ENCODE measurements around the gene PITHD1.
"Not testable (repeated sequence)": the region's sequence is repeated elsewhere in the genome, so short reads cannot be mapped to it uniquely, and the experiment has no call there.

The PITHD1 gene, protein sequence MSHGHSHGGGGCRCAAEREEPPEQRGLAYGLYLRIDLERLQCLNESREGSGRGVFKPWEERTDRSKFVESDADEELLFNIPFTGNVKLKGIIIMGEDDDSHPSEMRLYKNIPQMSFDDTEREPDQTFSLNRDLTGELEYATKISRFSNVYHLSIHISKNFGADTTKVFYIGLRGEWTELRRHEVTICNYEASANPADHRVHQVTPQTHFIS

GRCh38 chr1:23777979-23778814, at the start of gene PITHD1:
PITHD1 (plus strand) TSS chr1:23778418; CDS start chr1:23778516, 98 bp downstream.
- H3K4me1 ChIP-seq (ENCODE audit: insufficient read depth, low read length): peaks cover 9% of the 10 kb centered on the region
- H3K9me3 ChIP-seq (ENCODE audit: control insufficient read depth, insufficient read depth, low read length): no peaks in the 10 kb centered on the region
- peak within 1 kb of the TSS; percentile 95 for H3K9ac ChIP-seq (ENCODE audit: low read depth, low read length)
- H3K36me3 ChIP-seq (ENCODE audit: insufficient read depth, low read length): peaks cover 2% of the 10 kb centered on the region; the same call in 1 of the 2 replicates

DNA sequence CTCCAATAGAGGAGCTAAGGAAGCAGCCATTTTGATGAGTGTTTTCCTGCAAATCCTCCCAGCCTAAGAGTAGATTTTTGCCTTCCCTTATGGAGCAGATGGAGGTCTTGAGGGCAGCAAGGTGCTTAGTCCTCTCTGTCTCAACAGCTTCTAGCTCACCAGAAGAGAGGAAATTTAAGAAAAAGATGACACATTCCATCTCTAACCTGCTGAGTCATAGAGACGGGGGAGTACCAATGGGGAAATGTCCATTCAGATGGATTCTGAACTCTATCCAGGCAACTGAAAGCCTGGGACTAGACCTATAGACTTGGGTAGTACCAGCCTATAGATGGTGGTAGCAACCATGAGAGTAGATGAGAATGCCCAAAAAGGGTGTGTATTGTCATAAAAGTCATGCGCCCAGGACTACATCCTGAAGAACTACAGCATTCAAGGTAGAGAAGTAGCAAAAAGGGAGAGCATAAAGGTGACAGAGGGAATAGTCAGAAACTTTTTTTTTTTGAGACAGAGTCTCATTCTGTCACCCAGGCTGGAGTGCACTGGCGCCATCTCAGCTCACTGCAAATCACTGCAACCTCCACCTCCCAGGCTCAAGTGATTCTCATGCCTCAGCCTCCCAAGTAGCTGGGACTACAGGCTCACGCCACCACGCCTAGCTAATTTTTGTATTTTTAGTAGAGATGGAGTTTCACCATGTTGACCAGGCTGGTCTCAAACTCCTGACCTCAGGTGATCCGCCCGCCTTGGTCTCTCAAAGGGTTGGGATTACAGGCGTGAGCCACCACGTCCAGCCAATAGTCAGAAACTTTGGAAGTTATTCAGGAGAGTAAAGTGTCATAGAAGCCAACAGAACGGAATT, 45.6 kb upstream of the PITHD1 start:
- H3K9me3 ChIP-seq (ENCODE audit: control insufficient read depth, insufficient read depth, low read length): no peaks in the 10 kb centered on the region
- H3K36me3 ChIP-seq (ENCODE audit: insufficient read depth, low read length): no peaks in the 10 kb centered on the region
- no peak overlapping the region for H3K9ac ChIP-seq (ENCODE audit: low read depth, low read length)
- H3K4me1 ChIP-seq (ENCODE audit: insufficient read depth, low read length): no peaks in the 10 kb centered on the region

GRCh38 chr1:23733281-23733680, 44.9 kb upstream of the PITHD1 start:
- H3K9me3 ChIP-seq (ENCODE audit: control insufficient read depth, insufficient read depth, low read length); H3K9ac ChIP-seq (ENCODE audit: low read depth, low read length); H3K4me1 ChIP-seq (ENCODE audit: insufficient read depth, low read length); H3K36me3 ChIP-seq (ENCODE audit: insufficient read depth, low read length): not testable (repeated sequence)

GRCh38 chr1:23736437-23737134, 41.6 kb upstream of the PITHD1 start:
- no peak overlapping the region for H3K9ac ChIP-seq (ENCODE audit: low read depth, low read length)
- no peaks in the 10 kb centered on the region for H3K36me3 ChIP-seq (ENCODE audit: insufficient read depth, low read length)
- no peaks in the 10 kb centered on the region for H3K9me3 ChIP-seq (ENCODE audit: control insufficient read depth, insufficient read depth, low read length)
- no peaks in the 10 kb centered on the region for H3K4me1 ChIP-seq (ENCODE audit: insufficient read depth, low read length)

DNA sequence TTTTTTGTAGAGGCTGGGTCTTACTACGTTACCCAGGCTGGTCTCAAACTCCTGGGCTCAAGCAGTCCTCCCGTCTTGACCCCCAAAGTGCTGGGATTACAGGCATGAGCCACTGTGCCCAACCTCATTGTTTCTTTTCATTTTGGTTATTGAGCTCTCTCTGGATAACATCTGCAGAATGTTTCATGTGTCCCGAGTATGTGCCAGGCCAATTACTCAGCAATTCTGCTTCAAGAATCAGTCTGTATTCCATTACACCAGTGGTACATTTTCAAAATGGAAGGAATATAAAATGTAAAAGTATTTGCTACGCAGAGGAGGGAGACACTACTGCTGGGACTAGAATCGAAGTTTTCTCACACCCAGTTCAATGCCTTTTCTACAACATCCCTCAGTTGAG, 36.6 kb upstream of the PITHD1 start:
- Histone ChIP-seq H3K36me3 (ENCODE audit: insufficient read depth, low read length) (peaks cover 1% of the 10 kb centered on the region; the same call in 1 of the 2 replicates), H3K9me3 (ENCODE audit: control insufficient read depth, insufficient read depth, low read length) (no peaks in the 10 kb centered on the region), H3K4me1 (ENCODE audit: insufficient read depth, low read length) (peaks cover 6% of the 10 kb centered on the region; the same call in 1 of the 2 replicates), H3K9ac (ENCODE audit: low read depth, low read length) (no peak overlapping the region)

DNA sequence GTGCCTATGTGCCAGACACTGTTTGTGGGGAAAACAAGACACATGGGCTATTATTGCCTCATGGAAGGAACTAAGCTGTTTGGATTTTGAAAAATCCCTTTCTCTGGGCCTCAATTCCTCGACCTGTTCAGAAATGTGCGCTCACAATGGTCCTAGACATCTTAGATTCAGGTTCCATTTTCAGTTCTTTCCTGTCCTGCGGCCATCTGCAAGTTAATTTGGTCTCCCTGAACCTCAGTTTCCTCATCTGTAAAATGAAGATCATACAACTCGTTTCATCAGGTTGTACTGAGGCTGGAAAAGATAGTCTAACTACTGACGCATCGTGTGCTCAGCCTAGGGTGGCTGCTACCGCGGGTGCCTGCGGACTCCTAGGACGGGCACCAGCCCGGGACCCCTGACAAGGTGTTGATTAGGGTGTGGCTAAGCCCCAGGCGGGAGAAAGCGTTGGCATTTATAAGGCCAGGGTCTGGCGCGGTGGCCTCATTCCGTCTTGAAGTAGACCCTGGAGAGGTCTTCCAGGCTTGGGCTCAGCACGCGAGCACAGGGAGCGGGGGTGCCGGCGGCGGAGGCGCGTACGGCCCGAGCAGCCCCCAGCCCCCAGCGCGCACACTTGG, 35.4 kb upstream of the PITHD1 start:
- Histone ChIP-seq H3K4me1 (ENCODE audit: insufficient read depth, low read length) (peaks cover 6% of the 10 kb centered on the region; the same call in 1 of the 2 replicates), H3K36me3 (ENCODE audit: insufficient read depth, low read length) (peaks cover 3% of the 10 kb centered on the region; the same call in 1 of the 2 replicates), H3K9me3 (ENCODE audit: control insufficient read depth, insufficient read depth, low read length) (no peaks in the 10 kb centered on the region), H3K9ac (ENCODE audit: low read depth, low read length) (peak overlapping the region; percentile 90)

- Histone ChIP-seq H3K36me3 (ENCODE audit: insufficient read depth, low read length) (peaks cover 6% of the 10 kb centered on the region; the same call in 1 of the 2 replicates), H3K4me1 (ENCODE audit: insufficient read depth, low read length) (peaks cover 6% of the 10 kb centered on the region; the same call in 1 of the 2 replicates), H3K9me3 (ENCODE audit: control insufficient read depth, insufficient read depth, low read length) (no peaks in the 10 kb centered on the region), H3K9ac (ENCODE audit: low read depth, low read length) (peak within 1 kb of the TSS; percentile 90)
These were observed 34.7 kb upstream of the PITHD1 start, which contains the start of gene ELOA for GRCh38 chr1:23743287-23744152. ELOA (plus strand) TSS chr1:23743471; CDS start chr1:23743504, 33 bp downstream.

DNA sequence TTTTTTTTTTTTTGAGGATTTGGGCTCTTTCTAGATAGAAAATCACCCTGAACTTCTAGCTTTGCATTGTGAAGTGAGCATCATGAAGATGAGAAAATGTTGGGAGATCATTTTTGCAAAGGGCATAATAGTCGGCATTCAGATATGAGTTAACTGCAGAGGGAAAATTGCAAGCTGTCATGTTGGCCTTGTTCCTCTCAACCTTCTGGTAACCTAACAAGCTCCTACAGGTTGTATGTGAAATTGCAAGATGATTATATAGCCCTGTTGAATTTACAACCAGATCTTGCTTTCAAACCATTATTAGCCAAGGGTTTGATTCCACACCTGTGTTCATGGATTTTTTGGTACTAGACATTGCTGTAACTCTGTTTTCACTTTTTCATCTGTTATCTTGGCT, 32.7 kb upstream of the PITHD1 start:
- H3K36me3 ChIP-seq (ENCODE audit: insufficient read depth, low read length): peaks cover 11% of the 10 kb centered on the region
- no peaks in the 10 kb centered on the region for H3K9me3 ChIP-seq (ENCODE audit: control insufficient read depth, insufficient read depth, low read length)
- peaks cover 6% of the 10 kb centered on the region; the same call in 1 of the 2 replicates for H3K4me1 ChIP-seq (ENCODE audit: insufficient read depth, low read length)
- H3K9ac ChIP-seq (ENCODE audit: low read depth, low read length): no peak overlapping the region

DNA sequence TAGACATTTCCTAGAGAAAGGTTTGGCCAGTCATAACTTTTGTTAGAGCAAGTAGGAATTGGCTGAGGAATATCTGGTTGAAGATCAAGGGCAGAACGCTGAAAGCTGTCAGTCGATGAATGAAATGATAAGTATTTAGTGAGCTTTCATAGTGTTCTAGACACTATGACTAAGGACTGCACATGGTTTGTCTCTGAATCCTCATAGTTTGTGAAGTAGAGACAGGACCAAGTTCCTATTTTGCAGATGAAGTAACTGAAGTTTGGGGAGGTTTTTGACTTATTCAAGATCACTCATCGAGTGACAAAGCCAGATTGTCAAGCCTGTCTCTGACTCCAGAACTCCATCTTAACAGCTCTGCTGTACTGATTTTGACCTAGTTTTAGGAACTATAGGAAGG, 30.2 kb upstream of the PITHD1 start:
- Histone ChIP-seq H3K9me3 (ENCODE audit: control insufficient read depth, insufficient read depth, low read length) (no peaks in the 10 kb centered on the region), H3K4me1 (ENCODE audit: insufficient read depth, low read length) (no peaks in the 10 kb centered on the region; the same call in 1 of the 2 replicates), H3K36me3 (ENCODE audit: insufficient read depth, low read length) (peaks cover 24% of the 10 kb centered on the region), H3K9ac (ENCODE audit: low read depth, low read length) (no peak overlapping the region)

- Histone ChIP-seq H3K4me1 (ENCODE audit: insufficient read depth, low read length) (no peaks in the 10 kb centered on the region), H3K36me3 (ENCODE audit: insufficient read depth, low read length) (peaks cover 52% of the 10 kb centered on the region), H3K9me3 (ENCODE audit: control insufficient read depth, insufficient read depth, low read length) (no peaks in the 10 kb centered on the region), H3K9ac (ENCODE audit: low read depth, low read length) (no peak overlapping the region)
These were observed 27.0 kb upstream of the PITHD1 start for GRCh38 chr1:23751050-23751814.

DNA sequence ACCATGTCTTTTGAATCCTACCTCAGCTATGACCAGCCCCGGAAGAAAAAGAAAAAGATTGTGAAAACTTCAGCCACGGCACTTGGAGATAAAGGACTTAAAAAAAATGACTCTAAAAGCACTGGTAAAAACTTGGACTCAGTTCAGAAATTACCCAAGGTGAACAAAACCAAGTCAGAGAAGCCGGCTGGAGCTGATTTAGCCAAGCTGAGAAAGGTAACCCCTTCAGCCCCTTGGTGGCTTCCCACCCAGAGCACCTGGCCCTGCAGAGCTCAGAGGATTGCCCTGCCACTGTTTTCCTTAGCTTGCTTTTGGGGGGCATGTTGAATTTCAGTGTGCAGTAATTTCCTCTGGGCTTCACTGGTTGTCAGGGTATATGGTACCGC, 26.4 kb upstream of the PITHD1 start:
- Histone ChIP-seq H3K9me3 (ENCODE audit: control insufficient read depth, insufficient read depth, low read length) (no peaks in the 10 kb centered on the region), H3K4me1 (ENCODE audit: insufficient read depth, low read length) (no peaks in the 10 kb centered on the region), H3K36me3 (ENCODE audit: insufficient read depth, low read length) (peaks cover 55% of the 10 kb centered on the region), H3K9ac (ENCODE audit: low read depth, low read length) (no peak overlapping the region)

DNA sequence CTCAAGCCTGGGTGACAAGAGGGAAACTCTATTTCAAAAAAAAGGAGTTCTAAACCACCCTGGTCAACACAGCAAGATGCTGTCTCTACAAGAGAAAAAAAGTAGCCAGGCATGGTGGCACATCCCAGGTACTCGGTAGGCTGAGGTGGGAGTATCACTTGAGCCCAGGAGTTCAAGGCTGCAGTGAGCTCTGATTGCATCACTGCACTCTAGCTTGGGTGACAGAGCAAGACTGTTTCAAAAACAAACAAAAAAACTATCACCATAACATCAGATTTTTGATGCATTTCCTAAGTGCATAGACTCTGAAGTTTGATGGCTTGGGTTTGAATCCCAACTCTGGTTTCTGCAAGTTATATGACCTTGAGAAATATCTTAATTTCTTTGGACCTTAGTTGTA, 25.3 kb upstream of the PITHD1 start:
- H3K9me3 ChIP-seq (ENCODE audit: control insufficient read depth, insufficient read depth, low read length): no peaks in the 10 kb centered on the region
- peaks cover 61% of the 10 kb centered on the region for H3K36me3 ChIP-seq (ENCODE audit: insufficient read depth, low read length)
- no peaks in the 10 kb centered on the region for H3K4me1 ChIP-seq (ENCODE audit: insufficient read depth, low read length)
- no peak overlapping the region for H3K9ac ChIP-seq (ENCODE audit: low read depth, low read length)

Measured in ES-I3 (cell line).